ENCODE results near the gene NINJ2.

DNA sequence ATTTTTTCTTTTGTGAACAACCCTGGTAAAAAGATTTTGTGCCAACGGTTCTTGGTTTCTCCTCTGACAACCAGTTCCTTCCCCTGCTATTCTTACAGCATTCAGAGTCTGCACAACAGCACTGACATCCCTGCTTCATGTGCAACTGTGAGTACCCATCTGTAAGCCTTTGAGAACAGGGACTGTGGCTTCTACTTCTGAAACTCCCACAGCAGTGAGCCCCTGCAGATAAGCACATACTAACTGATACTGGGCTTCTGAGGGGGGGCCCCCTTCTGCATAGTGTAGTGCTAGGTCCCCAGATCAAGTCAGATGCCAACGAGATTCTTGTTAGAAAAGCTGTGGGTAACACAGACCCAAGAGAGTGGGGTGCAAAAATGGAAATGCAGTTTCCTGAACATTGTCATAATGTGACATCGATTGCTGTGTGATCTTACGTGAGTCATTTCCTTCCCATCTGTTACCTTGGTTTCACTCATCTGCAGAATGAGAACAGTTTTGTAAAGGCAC lies 11.1 kb upstream of the NINJ2 start:
- TF ChIP-seq, protein P1, sequence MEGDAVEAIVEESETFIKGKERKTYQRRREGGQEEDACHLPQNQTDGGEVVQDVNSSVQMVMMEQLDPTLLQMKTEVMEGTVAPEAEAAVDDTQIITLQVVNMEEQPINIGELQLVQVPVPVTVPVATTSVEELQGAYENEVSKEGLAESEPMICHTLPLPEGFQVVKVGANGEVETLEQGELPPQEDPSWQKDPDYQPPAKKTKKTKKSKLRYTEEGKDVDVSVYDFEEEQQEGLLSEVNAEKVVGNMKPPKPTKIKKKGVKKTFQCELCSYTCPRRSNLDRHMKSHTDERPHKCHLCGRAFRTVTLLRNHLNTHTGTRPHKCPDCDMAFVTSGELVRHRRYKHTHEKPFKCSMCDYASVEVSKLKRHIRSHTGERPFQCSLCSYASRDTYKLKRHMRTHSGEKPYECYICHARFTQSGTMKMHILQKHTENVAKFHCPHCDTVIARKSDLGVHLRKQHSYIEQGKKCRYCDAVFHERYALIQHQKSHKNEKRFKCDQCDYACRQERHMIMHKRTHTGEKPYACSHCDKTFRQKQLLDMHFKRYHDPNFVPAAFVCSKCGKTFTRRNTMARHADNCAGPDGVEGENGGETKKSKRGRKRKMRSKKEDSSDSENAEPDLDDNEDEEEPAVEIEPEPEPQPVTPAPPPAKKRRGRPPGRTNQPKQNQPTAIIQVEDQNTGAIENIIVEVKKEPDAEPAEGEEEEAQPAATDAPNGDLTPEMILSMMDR (IDR thresholded peaks at IDR 0.05): no peak
- TF ChIP-seq EP300 (IDR thresholded peaks at IDR 0.05) (no peak), POLR2A (IDR thresholded peaks at IDR 0.05) (no peak)

Data from gastroesophageal sphincter (tissue), 3 donors.